GM18505 (cell line): Measurements from ENCODE around the gene OSTN.

Experiments used
- ATAC-seq: cut with Tn5 transposase; IDR thresholded peaks from one replicate; pipeline ENCODE4 v1.9.1; 2021; ENCODE audit not compliant: unreplicated experiment
- POLR2A ChIP-seq: IDR thresholded peaks from 4 replicates; pipeline ENCODE4 v1.6.1; 2011; ENCODE audit warnings: borderline replicate concordance; ENCODE audit not compliant: insufficient read depth, insufficient read length; ENCODE audit errors: extremely low read depth

Gene OSTN

GRCh38 chr3:191197761-191198306, 1.2 kb upstream of the OSTN start:
- no peak for TF ChIP-seq POLR2A
- ATAC-seq: no peak

DNA sequence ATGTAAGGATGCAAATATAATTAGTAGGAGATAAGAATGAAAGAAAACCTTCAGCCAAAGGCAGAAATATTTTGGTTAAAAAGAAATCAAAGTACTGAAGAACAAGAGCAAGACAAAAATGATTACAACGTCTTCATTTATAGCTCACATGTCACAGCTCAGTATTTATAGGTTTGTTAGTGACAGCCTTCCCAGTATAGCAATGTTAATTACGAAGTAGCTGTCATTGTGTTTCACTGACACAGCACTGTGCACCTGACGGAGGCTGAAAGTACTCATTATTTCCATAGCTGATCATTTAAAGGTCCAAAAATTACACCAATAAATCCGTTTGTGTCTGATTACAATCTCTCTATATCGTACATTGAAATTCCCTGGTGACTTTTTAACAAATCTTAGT, 561 bp upstream of the OSTN start:
- no peak for ATAC-seq
- TF ChIP-seq POLR2A: no peak

DNA sequence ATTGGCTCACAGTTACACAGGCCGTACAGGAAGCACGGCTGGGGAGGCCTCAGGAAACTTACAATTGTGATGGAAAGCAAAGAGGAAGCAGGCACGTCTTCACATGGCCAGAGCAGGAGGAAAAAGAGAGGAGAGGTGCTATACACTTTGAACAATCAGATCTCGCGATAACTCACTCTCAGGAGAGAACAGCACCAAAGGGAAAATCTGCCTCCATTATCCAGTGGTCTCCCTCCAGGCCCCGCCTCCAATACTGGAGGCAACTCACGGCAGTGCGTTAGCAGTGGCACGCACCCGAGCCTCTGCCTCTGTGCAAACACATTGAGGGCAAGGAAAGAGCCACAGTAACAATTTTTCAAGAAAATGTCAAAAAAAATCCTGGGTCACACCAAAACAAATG, 11.0 kb downstream of the OSTN start:
- no peak for TF ChIP-seq POLR2A
- ATAC-seq: no peak

GRCh38 chr3:191216510-191216909, 17.5 kb downstream of the OSTN start:
- no peak for TF ChIP-seq POLR2A
- ATAC-seq: no peak

DNA sequence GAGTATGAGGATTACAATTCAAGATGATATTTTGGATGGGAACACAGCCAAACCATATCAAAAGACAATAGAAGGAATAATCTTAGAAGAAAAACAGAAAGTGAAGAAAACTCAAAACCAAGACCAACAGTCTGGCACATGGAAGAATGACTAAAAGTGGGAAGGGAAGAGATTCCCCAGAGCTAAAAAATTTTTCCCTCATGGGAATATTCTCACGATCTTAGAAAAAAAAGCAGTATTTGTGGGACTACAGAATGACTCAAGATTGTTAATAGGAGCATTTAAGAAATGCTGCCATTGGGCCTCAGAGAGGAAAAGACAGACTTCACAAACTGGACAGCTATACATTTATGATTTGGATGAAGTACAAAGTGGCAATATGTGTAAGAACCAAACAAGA, 18.3 kb downstream of the OSTN start:
- no peak for TF ChIP-seq POLR2A
- no peak for ATAC-seq

GRCh38 chr3:191220908-191221307, 21.9 kb downstream of the OSTN start:
- TF ChIP-seq POLR2A: no peak
- ATAC-seq: no peak

DNA sequence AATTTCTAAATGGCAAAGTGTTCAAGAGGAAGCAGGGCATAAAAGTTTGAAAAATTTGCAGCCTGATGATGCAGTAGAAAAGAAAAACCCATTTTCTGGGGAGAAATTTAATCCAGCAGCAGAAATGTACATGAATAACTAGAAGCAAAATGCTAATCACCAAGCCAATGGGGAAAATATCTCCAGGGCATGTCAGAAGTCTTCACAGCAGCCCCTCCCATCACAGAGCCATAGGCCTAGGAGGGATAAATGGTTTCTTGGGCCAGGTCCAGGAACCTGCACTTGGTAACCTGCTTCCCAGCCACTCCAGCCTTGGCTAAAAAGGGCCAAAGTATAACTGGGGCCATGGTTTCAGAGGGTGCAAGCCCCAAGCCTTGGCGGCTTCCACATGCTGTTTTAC, 22.6 kb downstream of the OSTN start:
- TF ChIP-seq POLR2A: no peak
- ATAC-seq: no peak

GRCh38 chr3:191227541-191227940, 28.5 kb downstream of the OSTN start:
- TF ChIP-seq POLR2A: no peak
- no peak for ATAC-seq

DNA sequence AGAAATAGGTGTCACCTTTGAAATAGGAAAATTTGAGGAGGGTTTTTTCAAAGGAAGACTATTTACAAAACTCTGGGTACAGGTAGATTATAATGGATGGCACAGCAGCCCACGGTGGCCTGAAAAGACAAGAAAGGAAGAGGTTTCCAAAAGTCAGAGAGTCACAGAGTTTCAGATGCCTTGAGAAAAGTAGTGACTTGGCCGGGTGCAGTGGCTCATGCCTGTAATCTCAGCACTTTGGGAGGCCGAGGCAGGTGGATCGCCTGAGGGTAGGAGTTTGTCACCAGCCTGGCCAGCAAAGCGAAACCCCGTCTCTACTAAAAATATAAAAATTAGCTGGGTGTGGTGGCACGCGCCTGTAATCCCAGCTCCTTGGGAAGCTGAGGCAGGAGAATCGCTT, 35.2 kb downstream of the OSTN start:
- no peak for TF ChIP-seq POLR2A
- no peak for ATAC-seq

DNA sequence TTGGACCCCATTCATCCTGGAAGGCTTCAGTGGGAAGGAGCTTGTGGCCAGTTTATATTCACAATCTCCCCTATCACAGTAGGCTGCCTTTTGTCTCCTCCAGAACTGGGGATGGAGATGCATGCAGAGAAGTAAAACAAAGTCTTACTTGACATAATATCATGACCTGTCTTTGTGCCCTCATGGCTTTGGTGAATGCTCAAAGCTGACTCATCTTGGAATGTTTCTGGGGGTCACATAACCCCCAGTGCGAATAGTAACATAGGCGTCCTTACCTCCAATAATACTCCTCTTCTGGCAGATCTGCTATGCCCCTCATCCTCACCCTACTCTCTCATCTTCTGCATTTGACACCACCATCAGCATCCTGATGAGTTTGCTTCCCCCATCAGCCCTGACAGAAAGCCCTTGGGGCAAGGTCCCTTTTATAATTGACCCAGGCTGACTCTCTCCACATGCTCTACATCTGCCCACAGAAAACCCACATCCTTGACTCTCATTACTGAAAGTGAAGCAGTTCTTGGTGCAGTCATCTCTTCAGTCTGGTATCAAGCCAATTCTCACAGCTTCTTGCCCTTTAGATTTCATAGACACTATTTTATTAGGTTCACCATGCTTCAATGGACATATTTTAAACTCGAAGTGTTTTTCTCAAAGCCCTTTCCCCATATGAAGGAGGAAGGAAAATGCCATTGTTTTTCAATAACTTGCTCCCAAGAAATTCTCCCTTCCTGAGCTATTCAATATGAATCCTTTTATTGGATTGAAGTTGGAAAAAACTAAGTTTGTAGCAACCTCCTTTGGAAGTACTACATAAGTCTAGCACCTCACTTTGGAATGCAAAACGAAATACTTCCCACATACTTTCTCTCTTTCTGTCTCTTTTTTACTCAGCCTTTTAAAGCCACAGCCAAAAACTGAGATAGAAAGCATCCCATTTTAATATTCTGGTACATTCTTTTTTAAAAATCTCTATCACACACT, 36.6 kb downstream of the OSTN start:
- TF ChIP-seq POLR2A: no peak
- ATAC-seq: peak; percentile 99

DNA sequence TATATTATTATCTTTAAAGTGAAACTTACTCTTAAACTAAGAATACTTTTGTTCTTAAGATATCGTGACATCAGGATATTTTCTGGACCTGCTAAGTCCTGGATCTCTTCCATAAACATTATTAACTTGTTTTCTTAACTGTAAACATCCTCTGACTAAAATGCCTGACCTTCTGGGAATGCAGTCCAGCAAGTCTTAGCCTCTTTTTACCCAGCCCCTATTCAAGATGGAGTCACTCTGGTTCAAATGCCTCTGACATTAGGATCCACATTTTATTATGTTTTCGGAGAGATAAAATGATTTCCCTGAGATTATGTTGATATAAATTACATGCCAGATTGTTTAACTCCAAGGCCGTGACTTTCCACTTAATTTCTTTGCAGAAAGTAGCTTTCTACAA, 37.6 kb downstream of the OSTN start:
- no peak for TF ChIP-seq POLR2A
- no peak for ATAC-seq

GRCh38 chr3:191237047-191237882, 38.2 kb downstream of the OSTN start:
- ATAC-seq: no peak
- TF ChIP-seq POLR2A: no peak

GRCh38 chr3:191238321-191238817, 39.3 kb downstream of the OSTN start:
- no peak for TF ChIP-seq POLR2A
- ATAC-seq: no peak
